Dendritic cell treated with granulocyte-macrophage colony-stimulating factor and Interleukin-4, amounts not matched to agents 40 ng/mL and 50 ng/mL, for 4 days (primary cell): ENCODE results near the gene MBD6.
"Not testable (repeated sequence)": the region's sequence is repeated elsewhere in the genome, so short reads cannot be mapped to it uniquely, and the experiment has no call there.

Experiments used
- H3K27ac Mint-ChIP-seq: one replicate; pipeline ENCODE4 v1.8.0; 2022; ENCODE audit warnings: mild to moderate bottlenecking, mixed read lengths
- H3K27me3 Mint-ChIP-seq: one replicate; pipeline ENCODE4 v1.8.0; 2022; ENCODE audit warnings: mild to moderate bottlenecking, mixed read lengths
- H3K36me3 Mint-ChIP-seq: one replicate; pipeline ENCODE4 v1.8.0; 2022; ENCODE audit warnings: low read depth, mixed read lengths
- H3K4me1 Mint-ChIP-seq: one replicate; pipeline ENCODE4 v1.8.0; 2022; ENCODE audit warnings: low read depth, mixed read lengths
- H3K4me3 Mint-ChIP-seq: one replicate; pipeline ENCODE4 v1.8.0; 2022; ENCODE audit warnings: mild to moderate bottlenecking, moderate library complexity, mixed read lengths
- H3K9me3 Mint-ChIP-seq: one replicate; pipeline ENCODE4 v1.8.0; 2022; ENCODE audit warnings: mixed read lengths
- intact Hi-C: fragments of 100-400 bp; cut with micrococcal nuclease; formaldehyde crosslinking; loops from one replicate; pipeline ENCODE4 v1.15.0; 2022

The MBD6 gene

DNA sequence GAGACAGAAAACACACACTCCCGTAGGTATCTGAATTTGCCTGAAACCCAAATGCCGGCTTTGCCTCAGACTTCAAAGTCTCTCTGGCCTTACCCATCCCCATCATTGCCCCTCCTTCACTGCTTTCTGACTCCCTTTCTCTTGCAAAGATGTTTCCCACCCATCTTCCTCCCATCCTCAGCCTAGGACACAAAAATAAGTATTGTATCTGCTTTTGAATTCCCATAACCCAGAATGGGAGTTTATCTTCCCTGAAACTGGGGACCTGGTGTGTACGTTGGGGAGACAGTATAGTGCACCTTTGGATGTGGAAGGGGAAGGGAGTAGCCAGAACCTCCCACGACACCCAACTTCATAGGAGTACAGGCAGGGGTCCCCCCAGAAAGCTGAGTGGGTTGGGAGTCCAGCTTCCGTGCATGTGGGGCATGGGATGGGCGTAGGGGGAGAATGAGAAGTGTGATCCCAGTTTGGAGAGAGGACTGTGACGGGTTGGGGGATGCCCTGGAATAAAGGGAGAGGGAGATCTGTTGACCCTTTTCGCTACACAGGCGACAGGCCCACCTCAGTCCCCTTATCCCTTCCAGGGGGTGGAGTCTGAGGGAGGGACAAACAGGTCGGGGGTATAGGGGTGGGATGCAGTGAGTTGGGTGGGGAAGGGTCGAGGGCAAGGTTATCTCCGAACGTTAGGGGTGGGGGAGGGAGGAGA, 26.7 kb downstream of the MBD6 start:
- Mint-ChIP-seq H3K27ac (no peak overlapping the region), H3K36me3 (peaks cover 20% of the 10 kb centered on the region), H3K4me1 (peaks cover 51% of the 10 kb centered on the region), H3K4me3 (peak overlapping the region; percentile 66), H3K27me3 (peaks cover 48% of the 10 kb centered on the region), H3K9me3 (no peaks in the 10 kb centered on the region)
- intact Hi-C loops = loop anchor here (5.0 kb wide), 1 partner anchor 203 kb away; the partner anchor contains the start of gene CDK4

DNA sequence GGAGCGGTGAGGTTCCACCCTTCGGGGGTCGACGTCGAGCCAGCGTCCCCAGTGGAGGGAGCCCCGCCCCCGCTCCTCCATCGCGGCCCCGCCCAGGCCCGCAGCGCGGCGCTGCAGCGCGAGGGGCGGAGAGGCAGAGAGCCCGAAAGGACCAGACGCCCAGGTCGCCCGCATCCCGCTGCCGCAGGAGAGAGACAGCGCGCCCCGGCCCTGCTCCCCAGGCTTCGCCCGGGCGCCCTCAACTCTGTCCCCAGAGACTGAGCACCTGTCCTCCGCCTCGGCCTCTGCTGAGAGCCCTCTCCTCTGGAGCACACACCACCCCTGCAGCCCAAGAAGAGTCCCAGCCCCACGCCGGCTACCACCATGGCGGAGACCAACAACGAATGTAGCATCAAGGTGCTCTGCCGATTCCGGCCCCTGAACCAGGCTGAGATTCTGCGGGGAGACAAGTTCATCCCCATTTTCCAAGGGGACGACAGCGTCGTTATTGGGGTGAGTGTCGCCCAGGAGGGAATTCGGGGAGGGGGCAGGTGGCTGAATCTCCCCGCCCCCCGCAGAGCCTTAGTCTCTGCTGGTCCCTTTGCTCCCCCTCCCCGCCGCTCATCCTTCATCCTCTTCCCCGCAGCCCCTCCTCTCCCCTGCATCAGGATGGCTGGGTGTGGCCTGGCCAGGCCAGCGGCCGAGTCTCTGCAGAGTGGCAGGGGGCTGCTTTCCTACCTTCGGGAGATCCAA, 27.5 kb downstream of the MBD6 start, which contains the start of gene KIF5A:
TSS of gene KIF5A (plus strand) at position 136 of the 732 bp plus-strand sequence. CDS start at position 364, 228 bp downstream.
- intact Hi-C loops = loop anchor here (5.0 kb wide), 1 partner anchor 202 kb away; the partner anchor contains the start of gene CDK4
- Mint-ChIP-seq H3K27me3 (peaks cover 53% of the 10 kb centered on the region), H3K4me3 (peak within 1 kb of the TSS; percentile 66), H3K4me1 (peaks cover 45% of the 10 kb centered on the region), H3K27ac (no peak within 1 kb of the TSS), H3K9me3 (no peaks in the 10 kb centered on the region), H3K36me3 (peaks cover 14% of the 10 kb centered on the region)

DNA sequence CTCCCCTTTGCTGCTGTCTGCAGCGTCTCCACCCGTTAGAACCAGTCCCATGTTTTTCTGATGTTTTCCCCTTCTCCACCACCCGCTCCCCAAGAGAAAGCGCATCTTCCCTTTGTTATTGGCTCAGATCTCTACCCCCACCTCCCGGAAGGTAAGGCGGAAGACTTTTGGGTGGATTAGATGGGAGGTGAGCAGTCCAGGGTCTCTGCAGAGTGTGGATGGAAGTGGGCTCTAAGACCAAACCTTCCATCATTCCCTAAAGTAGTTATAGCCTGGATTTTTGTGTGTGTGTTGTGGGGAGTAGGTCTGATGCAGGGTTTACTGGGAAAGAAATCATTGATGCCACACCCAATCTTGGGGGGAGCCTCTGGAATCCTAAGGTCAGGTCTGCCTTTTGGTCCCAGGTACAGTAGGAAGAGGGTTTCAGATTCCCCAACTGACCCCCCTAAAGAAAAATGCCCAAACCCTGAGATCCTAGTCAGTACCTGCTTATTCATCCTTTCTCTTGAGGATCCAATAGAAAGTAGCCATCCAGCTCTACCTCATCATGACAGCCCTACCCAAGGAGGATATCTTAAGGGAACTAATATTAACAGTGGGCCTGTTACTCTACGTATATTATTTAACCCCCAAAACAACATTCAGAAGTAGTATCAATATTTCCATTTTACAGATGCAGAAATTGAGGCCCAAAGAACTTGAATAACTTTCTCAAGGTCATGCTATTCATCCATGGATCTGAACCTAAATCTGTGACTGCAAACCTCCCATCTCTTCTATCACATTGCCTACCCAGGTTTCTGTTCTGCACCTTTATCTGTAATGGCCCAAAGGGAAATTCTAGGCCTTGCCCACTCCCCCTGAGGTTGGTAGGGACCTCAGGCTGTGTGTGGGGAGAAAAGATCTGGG, 28.3 kb downstream of the MBD6 start:
- Mint-ChIP-seq H3K36me3 (peaks cover 9% of the 10 kb centered on the region), H3K4me3 (no peak overlapping the region), H3K4me1 (peaks cover 37% of the 10 kb centered on the region), H3K9me3 (no peaks in the 10 kb centered on the region), H3K27me3 (peaks cover 53% of the 10 kb centered on the region), H3K27ac (no peak overlapping the region)
- intact Hi-C loops = no loop called here

DNA sequence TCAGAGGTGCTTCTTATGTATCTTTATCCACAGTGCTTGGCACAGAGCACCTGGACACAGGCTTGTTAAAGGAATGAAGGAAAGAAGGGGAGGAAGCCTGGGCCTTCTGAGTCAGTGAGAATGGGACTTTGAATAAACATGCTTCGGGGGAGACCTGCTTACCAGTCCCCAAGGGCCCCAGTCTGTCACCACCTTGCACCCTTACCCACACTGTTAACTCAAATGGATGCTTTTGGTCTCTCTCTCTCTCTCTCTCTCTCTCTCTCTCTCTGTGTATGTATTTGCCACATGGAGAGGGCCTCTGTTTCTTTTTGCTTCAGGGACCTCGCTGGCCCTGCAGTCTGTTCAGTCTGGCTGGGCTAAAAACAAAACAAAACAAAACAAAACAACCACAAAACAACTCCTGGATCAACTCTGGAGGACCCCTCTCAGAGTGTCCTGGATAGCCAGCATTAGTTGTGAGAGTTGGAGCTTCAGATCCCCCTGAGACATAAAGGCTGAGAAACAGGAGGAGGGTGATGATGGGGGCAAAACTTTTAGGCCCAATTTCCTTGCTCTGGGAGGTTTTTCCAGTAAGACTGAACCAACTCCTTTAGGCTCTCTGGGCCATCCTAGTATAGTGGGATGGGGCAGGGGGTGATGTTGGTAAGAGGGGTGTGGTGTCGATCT, 29.1 kb downstream of the MBD6 start:
- Mint-ChIP-seq H3K4me3 (no peak overlapping the region), H3K36me3 (peaks cover 3% of the 10 kb centered on the region), H3K27me3 (peaks cover 54% of the 10 kb centered on the region), H3K9me3 (no peaks in the 10 kb centered on the region), H3K4me1 (peaks cover 31% of the 10 kb centered on the region), H3K27ac (no peak overlapping the region)
- intact Hi-C loops = no loop called here

DNA sequence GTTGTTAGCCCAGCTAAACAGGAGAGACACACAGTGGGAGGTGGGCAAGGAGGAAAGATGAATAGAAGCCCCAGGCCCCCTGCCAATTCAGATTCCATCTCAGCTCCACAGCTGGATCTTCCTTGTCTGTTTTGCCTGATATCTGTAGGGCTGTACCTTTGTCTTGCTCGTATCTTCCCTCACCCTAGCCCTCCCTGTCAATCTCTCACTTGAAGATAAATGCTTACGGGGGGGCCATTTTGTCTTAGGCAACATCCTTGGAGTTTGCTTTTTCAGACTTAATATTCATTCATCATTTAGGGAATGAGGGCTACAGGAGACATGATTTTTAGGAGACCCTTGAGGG, 29.7 kb downstream of the MBD6 start:
- H3K9me3 Mint-ChIP-seq = no peaks in the 10 kb centered on the region
- intact Hi-C loops = no loop called here
- no peak overlapping the region for H3K27ac Mint-ChIP-seq
- H3K4me3 Mint-ChIP-seq = no peak overlapping the region
- peaks cover 28% of the 10 kb centered on the region for H3K4me1 Mint-ChIP-seq
- H3K27me3 Mint-ChIP-seq = peaks cover 56% of the 10 kb centered on the region
- H3K36me3 Mint-ChIP-seq = no peaks in the 10 kb centered on the region

DNA sequence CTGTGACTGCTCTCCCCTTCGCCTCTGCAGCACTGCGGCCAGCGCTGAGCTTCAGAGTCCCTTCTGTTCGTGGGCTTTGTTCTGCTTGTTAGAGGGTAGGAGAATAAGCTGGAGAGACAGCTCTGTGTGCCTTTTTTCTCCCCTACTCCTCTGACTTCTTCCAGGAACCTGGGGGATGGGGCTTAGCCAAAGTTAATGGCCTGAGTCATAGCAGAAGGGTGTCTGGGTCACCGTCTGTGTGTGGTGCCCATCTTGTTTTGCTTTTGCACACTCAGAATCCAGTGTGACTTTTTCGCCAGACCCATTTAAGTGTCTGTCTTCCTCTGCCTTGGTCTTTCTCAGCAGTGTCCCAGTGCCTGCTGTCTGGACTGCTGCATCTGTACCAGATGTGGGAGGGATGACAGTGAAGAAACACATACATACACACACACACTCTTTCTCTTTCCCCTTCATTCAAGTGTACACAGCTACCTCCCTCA, 30.2 kb downstream of the MBD6 start:
- Mint-ChIP-seq H3K36me3 (no peaks in the 10 kb centered on the region), H3K9me3 (no peaks in the 10 kb centered on the region), H3K27ac (no peak overlapping the region), H3K4me1 (peaks cover 24% of the 10 kb centered on the region), H3K27me3 (peaks cover 56% of the 10 kb centered on the region), H3K4me3 (no peak overlapping the region)
- intact Hi-C loops = no loop called here

DNA sequence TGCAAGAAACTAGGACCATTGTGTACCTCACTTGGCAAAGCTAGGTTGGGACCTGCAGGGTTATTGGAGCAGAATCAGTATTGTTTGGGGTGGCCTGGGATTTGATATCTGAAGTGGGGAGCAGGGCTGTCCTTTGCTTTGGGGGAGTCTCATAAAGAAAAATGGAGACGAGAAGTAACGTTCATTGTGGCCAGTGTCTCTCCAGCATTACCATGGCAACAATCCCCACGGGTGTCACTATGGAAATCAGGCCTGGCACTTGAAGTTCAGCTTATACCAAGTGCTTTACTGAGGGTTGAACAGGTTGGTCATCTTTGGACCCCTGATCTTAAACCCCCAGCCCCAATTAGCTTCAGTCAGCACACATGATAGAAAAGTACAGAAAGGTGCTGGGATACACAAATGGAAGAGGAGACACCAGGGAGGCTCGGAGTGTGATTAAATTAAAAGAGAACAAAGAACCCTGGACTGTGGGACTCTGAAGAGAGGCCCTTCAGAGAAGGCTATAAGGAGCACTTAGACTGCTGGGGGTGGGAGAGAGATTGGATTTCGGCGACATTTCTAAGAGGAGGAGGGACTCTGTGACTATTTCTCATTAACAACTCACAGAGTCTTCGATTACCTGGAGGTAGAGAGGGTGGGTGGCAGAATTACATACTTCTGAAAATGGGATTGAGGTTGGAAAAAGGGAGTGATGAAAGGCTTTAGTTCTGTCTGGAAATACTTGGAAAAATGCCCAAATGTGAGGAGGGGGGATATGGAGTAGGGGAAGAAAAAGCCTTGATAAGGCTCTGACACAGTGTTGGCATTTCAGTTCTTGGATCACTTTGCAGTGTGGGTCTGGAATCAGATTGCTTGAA, 30.9 kb downstream of the MBD6 start:
- H3K4me3 Mint-ChIP-seq = no peak overlapping the region
- intact Hi-C loops = no loop called here
- H3K27me3 Mint-ChIP-seq = peaks cover 52% of the 10 kb centered on the region
- no peak overlapping the region for H3K27ac Mint-ChIP-seq
- no peaks in the 10 kb centered on the region for H3K9me3 Mint-ChIP-seq
- H3K36me3 Mint-ChIP-seq = no peaks in the 10 kb centered on the region
- H3K4me1 Mint-ChIP-seq = peaks cover 21% of the 10 kb centered on the region

DNA sequence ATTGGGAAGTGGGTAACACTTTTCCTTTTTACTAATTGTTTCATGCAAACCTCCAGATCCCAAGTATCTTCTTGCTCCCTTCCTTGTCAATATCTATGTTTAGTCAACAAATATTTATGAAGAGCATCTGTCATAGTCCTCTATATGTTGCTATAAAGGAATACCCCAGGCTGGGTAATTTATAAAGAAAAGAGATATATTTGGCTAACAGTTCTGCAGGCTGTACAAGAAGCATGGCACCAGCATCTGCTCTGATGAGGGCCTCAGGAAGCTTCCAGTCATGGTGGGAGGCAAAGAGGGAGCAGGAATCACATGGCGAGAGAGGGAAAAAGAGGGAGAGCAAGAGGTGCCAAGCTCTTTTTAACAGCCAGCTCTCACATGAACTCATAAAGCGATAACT, 31.8 kb downstream of the MBD6 start:
- H3K4me1 Mint-ChIP-seq = peaks cover 13% of the 10 kb centered on the region
- H3K27ac Mint-ChIP-seq = no peak overlapping the region
- H3K9me3 Mint-ChIP-seq = no peaks in the 10 kb centered on the region
- no peaks in the 10 kb centered on the region for H3K36me3 Mint-ChIP-seq
- no peak overlapping the region for H3K4me3 Mint-ChIP-seq
- H3K27me3 Mint-ChIP-seq = peaks cover 43% of the 10 kb centered on the region
- intact Hi-C loops = no loop called here

DNA sequence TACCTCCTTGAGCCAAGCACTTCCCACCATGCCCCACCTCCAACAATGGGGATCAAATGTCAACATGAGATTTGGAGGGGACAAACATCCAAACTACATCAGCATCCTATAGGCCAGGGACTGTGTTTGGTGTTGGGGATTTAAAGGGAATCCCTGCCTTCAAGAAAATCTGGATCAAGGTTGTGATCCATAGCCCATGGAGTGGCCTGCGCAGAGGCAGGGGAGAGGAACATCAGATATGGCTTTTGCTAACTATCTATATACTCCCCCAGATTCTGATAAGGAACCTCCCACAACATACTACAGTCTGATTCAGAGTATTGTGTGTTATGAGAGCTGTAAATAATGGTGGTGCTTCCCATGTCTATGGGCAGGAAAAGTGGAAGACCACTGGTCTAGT, 32.3 kb downstream of the MBD6 start:
- H3K36me3 Mint-ChIP-seq = no peaks in the 10 kb centered on the region
- no peak overlapping the region for H3K27ac Mint-ChIP-seq
- no peaks in the 10 kb centered on the region for H3K9me3 Mint-ChIP-seq
- no peak overlapping the region for H3K4me3 Mint-ChIP-seq
- H3K27me3 Mint-ChIP-seq = peaks cover 39% of the 10 kb centered on the region
- intact Hi-C loops = no loop called here
- peaks cover 9% of the 10 kb centered on the region for H3K4me1 Mint-ChIP-seq

DNA sequence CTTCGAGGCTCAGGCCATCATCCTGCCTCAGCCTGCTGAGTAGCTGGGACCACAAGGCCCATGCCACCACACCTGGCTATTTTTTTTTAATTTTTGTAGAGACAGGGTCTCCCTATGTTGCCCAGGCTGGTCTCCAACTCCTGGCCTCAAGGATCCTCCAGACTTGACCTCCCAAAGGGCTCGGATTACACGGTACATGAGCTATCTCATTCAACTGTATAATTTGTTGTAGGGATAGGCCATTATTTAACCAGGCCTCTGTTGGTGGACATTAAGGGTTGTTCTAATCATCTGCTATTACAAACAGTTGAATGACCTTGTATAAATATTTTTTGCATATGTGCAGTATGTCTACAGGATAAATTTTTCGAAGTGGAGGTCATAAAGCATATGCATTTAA, 36.2 kb downstream of the MBD6 start:
- Mint-ChIP-seq H3K4me1 (no peaks in the 10 kb centered on the region), H3K27me3 (peaks cover 28% of the 10 kb centered on the region), H3K9me3 (no peaks in the 10 kb centered on the region), H3K36me3 (no peaks in the 10 kb centered on the region), H3K4me3 (no peak overlapping the region), H3K27ac (no peak overlapping the region)
- intact Hi-C loops = no loop called here

DNA sequence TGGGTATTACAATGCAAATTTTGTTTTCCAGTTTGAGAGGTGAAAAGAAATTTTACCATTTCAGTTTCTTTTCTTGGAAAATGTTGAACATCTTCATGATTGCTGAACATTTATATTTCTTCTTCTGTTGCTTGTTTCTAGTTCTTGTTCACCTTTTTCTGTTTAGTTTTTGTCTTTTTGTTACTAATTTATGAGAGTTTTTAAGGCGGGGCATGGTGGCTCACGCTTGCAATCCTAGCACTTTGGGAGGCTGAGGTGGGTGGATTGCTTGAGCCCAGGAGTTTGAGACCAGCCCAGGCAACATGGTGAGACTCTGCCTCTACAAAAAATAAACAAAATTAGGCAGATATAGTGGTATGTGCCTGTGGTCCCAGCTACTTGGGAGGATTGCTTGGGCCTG, 37.9 kb downstream of the MBD6 start:
- Mint-ChIP-seq H3K36me3 (no peaks in the 10 kb centered on the region), H3K9me3 (no peaks in the 10 kb centered on the region), H3K27ac (no peak overlapping the region), H3K4me1 (no peaks in the 10 kb centered on the region), H3K27me3 (peaks cover 33% of the 10 kb centered on the region), H3K4me3 (no peak overlapping the region)
- intact Hi-C loops = no loop called here

DNA sequence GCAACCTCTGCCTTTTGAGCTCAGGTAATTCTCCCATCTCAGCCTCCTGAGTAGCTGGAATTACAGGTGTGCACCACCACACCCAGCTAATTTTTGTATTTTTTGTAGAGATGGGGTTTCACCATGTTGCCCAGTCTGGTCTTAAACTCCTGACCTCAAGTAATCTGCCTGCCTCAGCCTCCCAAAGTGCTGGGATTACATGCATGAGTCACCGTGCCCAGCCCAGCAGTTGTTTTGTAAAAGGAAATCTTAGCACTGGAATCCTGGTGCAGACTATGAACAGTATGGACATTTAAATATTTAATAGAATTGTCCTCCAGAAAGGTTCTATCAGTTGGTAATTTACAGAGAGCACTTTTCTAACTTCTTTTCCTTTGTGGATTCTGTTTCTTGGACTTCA, 38.5 kb downstream of the MBD6 start:
- H3K9me3 Mint-ChIP-seq, H3K27ac Mint-ChIP-seq, intact Hi-C loops, H3K36me3 Mint-ChIP-seq, H3K4me1 Mint-ChIP-seq, H3K4me3 Mint-ChIP-seq: not testable (repeated sequence)
- peaks cover 33% of the 10 kb centered on the region for H3K27me3 Mint-ChIP-seq

DNA sequence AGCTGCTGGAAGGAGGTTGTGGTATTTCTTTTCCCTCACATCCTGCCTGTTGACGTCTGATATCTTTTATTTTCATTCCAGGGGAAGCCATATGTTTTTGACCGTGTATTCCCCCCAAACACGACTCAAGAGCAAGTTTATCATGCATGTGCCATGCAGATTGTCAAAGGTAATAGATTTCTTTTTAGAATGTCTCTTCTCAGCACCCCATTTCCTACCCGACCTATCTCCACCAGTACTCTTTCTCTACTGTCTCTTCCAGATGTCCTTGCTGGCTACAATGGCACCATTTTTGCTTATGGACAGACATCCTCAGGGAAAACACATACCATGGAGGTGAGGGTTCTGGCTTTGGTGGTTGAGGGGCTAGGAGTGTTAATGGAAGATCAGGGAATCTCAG, 40.7 kb downstream of the MBD6 start:
- H3K9me3 Mint-ChIP-seq = no peaks in the 10 kb centered on the region
- peaks cover 30% of the 10 kb centered on the region for H3K27me3 Mint-ChIP-seq
- H3K4me3 Mint-ChIP-seq = no peak overlapping the region
- no peaks in the 10 kb centered on the region for H3K36me3 Mint-ChIP-seq
- intact Hi-C loops = no loop called here
- no peak overlapping the region for H3K27ac Mint-ChIP-seq
- H3K4me1 Mint-ChIP-seq = no peaks in the 10 kb centered on the region
